GM20431 (cell line): ENCODE measurements around the gene BIRC7.

Experiments
- in situ Hi-C: fragments of 300-500 bp; cut with MseI, MboI; formaldehyde crosslinking; loops from one replicate; pipeline ENCODE4 v1.15.0; 2020; ENCODE audit warnings: low sequenced_read_pairs; ENCODE audit not compliant: unreplicated experiment

BIRC7 gene

GRCh38 chr20:63261060-63261794, 25.5 kb downstream of the BIRC7 start:
- in situ Hi-C loops, result no loop called here

DNA sequence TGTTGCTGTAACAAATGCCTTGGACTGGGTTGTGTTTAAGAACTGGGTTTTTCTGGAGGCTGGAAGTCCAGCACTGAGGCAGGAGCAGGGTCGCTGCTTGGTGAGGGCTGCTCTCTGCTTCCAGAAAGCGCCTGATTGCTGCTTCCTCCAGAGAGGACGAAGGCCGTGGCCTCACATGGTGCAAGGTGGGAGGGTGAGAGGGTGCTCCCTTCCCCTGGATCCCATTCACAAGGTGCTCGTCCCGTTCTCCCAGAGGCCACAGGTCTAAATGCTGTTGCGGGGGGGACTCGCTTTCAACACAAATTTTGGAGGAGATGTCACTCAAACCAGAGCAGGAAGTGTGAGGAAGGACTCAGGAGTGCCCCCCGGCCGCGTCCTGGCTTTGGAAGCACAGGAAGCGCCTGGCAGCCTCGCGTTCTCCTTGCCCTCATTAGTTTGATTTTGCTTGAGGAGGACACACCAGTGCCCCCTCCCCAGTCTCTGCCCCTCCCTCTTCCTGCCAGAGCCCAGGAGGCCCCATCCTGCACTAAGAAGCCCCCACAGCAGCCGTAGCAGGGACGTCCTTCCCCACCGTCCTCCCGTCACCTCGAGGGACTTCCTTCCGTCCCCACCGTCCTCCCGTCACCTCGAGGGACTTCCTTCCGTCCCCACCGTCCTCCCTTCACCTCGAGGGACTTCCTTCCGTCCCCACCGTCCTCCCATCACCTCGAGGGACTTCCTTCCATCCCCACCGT, 26.3 kb downstream of the BIRC7 start:
- in situ Hi-C loops, result no loop called here

GRCh38 chr20:63262836-63263235, 27.1 kb downstream of the BIRC7 start:
- in situ Hi-C loops, result no loop called here

DNA sequence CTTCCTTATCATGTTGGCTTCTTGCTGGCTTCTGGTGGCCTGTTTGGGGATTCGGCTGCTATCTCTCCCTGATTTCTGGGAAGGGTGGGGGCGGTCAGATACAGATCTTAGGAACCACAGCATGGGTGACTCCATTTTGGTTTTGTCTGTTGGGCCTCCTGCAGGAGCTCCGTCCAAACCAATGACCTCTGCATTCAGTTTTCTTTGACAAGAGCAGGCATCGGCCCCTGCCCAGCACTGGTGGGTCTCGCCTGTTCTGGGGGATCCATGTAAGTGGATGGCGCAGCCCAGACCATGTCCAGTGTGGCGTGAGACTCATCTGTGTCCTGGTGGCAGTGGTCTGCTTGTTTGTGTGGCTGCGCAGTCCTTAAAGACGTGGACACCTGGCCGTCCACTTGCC, 28.3 kb downstream of the BIRC7 start:
- in situ Hi-C loops, result no loop called here

- in situ Hi-C loops, result no loop called here
Measured at GRCh38 chr20:63264519-63264918, 28.8 kb downstream of the BIRC7 start.

DNA sequence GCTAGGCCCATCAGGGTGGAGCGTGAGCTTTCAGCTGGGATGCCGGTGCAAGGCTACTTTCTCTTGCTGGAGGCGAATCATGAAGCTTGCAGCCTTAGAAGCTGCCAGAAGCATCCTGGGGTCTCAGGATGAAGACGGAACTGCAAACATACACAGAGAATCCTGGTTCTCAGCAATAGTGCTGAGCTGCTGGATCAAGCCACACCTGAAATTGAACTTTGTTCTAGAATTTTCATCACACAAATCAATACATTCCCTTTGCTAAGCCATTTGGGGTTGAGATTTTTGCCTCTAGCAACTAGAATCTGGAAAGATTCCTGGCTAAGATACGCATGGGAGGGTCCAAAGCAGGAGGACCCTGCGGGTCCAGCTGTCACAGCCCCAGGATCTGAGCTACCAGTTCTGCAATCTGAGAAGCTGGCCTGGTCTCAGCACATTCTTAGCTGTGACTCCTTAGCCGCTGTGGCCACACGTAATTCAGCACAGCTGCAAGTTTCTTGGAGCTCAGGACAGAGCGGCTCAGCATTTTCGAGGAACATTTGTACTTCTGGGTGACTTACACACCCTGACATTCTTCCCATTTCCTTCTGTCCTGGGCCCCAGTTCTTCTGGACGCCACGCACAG, 30.3 kb downstream of the BIRC7 start:
- in situ Hi-C loops, result no loop called here

GRCh38 chr20:63267691-63268090, 32.0 kb downstream of the BIRC7 start:
- in situ Hi-C loops, result no loop called here

GRCh38 chr20:63268256-63268655, 32.6 kb downstream of the BIRC7 start:
- in situ Hi-C loops, result no loop called here

GRCh38 chr20:63268671-63269439, 33.1 kb downstream of the BIRC7 start:
- in situ Hi-C loops, result no loop called here

GRCh38 chr20:63269724-63270123, 34.0 kb downstream of the BIRC7 start:
- in situ Hi-C loops, result no loop called here

- in situ Hi-C loops, result no loop called here
Measured at GRCh38 chr20:63270606-63271325, 35.1 kb downstream of the BIRC7 start.

DNA sequence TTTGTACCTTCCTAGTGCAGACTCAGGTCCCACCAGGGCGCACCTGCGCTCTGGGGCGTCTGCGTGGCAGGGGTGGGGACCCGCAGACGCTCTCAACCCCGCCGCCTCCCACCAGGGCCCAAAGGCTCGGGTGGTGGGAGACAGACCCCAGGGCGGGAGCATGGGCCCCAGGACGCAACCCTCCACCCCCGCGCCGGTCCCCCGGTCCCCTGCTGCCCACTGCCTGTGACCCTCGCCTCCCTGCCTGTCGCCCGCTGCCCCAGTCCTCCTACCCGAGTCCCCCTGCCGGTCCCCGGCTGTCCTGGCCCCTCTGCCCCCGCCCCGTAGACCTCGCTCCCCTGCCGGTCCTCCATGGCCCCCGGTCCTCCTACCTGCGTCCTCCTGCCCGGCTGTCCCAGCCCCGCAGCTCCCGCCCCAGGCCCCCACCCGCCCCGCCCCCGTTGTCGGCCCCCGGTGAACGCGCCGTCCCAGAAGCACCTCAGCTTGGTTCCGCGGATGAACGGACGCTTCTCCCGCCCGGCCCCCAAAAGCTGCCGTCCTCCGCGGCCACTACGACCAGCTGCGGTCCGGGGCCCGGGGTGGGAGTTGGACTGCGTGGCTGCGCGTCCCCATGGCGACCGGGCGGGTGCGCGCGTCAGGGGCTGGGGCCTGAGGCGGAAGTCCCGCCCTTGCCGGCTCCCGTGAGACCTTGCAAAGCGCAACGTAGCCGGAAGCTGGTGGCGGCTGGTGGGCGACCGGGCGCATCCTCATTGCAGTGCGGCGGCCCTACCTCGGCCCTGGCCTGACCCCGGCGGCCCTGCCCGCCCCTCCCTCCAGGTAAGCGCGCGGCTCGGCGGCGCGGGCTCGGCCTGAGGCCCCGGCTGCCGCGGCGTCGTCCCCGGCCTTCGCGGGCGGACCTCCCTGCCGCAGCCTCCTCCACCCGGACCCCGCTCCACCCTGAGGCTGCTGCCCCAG, 36.7 kb downstream of the BIRC7 start, which contains the start of gene ARFGAP1:
ARFGAP1 (plus strand) TSS at position 709 of the 954 bp plus-strand sequence. CDS start 2,768 bp downstream, outside the sequence.
- in situ Hi-C loops, result no loop called here

DNA sequence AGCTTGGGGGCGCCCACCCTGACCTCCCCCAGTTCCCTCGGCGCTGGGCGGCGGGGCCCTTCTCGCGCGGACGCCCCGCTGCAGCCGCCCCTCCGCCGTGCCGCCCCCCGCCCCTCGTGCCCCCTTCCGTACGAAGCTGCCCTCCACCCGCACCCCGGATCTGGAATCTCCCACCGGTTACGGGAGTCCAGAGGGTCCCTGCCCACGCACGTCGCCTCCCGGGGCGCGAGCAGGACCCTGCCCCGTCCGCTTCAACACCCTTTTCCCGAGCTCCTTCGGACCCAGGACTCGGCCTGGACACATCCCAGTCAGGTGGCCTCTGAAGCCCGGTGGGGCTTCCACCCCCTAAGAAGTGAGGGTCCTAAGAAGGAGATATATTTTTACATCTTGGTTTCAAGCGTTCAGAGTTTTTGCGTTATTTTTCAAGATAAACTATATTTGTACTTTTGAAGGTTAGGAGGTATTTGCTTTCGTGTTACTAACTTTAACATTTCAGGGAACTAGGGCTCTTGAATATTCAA, 37.4 kb downstream of the BIRC7 start:
- in situ Hi-C loops, result no loop called here

GRCh38 chr20:63273635-63274380, 38.1 kb downstream of the BIRC7 start:
- in situ Hi-C loops, result no loop called here

DNA sequence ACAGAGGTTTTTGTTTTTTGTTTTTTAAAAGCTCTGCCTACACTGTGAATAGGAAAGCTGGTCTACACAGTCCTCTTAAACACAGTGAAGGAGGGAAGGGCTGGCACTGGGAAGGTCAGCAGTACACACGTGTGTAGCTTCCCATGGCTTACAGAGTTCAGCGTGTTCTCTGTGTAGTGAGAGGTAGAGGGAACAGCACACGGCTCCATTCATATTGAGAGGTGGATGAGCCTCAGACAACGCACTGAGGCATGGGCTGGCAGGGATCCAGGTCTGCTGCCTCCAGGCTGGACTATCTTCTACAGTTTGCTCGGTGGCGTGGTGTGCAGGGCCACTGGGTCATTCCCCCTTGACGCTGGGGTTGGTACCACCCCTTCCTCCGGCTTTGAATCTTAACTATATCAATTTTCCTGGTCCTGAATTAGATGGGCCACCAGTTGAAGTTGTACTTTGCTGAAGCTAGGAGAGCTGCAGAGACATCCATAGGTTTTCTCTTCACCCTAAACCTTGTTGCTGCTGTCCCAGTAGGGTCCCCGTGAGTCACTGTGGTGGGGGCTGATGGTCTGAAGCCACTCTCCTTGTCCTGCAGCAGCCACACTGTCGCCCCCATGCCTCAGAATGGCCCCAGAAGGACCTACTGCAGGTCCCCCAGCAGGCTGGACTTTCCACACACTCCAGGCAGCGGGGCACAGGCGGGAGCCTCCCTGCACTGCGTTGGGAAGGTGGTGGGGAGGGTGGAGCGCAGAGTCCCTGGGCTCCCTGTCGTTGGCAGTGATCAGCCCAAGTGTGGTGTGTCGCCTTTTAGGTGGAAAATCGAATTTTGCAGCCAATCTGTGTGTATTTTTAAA, 38.9 kb downstream of the BIRC7 start:
- in situ Hi-C loops, result no loop called here

DNA sequence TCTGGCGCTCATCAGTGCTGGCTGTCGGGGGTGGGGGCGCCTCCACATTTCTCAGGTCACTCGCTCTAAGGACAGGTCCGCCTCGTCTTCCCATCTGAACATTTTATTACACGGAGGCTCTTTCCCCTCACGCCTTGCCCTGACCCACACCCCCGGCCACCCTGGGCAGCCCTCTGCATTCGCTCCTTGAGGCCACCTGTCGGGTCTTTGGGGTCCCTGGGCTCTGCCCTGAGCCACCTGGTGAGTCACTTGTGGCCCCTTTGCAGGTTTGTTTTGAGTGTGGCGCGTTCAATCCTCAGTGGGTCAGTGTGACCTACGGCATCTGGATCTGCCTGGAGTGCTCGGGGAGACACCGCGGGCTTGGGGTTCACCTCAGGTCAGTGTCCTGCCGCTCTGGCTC, 40.1 kb downstream of the BIRC7 start:
- in situ Hi-C loops, result no loop called here

- in situ Hi-C loops, result no loop called here
Measured at GRCh38 chr20:63276956-63277355, 41.3 kb downstream of the BIRC7 start.
